UCSD-AML1 (cell line): Measurements from ENCODE around the gene SCN9A.
A peak's percentile ranks its signal among the peaks of the same experiment; 100 is the strongest.
"Not testable (repeated sequence)": the region's sequence is repeated elsewhere in the genome, so short reads cannot be mapped to it uniquely, and the experiment has no call there.

ENCODE experiments used
- DNase-seq: peaks from one replicate; lab custom pipeline; 2025; ENCODE audit not compliant: unreplicated experiment; lab: John Stamatoyannopoulos, UW

The SCN9A gene

GRCh38 chr2:166375736-166376487 is at the start of gene SCN9A:
TSS of gene SCN9A (minus strand) at chr2:166375944. CDS start at chr2:166311756, 64,188 bp downstream.
- DNase-seq = peak; percentile 76

DNA sequence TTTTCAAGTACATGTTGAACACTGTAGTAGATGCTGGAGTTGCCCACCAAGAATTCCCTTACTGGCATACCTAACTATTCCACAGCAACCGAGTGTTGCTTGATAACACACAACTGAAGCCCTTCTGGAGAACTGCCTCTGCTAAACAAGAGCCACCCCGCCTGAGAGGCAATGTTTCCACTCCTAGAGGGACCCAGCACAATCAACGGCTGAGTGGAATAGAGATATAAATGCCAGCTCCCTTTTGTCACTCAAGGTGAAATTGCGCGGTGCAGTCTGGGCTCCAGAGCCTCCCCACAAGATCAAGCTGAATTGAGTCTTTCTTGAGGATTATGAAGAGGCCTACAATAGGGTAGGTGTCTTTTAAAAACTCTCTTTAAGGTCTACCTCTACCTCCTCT is 49.1 kb upstream of the SCN9A start:
- no peak for DNase-seq

GRCh38 chr2:166419616-166419934 is 43.8 kb upstream of the SCN9A start:
- no peak for DNase-seq

DNA sequence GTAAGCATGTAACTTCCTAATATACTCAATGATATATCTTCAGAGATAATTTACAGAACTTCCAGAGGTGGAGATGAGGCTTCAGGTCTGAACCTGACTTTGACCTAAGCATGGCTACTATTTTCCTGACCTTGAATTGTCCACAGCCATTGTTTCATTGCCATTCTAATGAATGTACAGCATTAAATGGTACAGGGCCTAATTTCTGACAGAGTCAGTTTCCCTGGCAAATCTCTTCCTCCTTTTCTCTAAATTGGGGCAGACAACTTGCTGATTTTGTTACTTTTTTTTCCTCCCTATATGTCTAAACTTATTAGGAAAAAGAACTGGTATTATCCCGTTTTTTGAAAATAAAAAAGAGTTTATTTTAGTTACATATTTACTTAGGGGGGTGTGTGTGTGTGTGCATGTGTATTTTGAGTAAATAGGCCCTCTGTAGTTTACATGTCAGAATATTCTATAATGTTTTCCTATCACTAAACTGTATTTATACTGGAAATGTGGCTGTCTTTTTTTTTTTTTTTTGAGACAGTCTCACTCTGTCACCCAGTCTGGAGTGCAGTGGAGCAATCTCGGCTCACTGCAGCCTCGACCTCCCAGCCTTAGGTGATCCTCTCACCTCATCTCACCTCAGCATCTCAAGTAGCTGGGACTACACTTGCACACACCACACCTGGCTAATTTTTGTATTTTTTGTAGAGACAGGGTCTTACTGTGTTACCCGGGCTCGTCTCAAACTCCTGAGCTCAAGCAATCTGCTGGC is 43.3 kb upstream of the SCN9A start:
- DNase-seq = peak; percentile 3

DNA sequence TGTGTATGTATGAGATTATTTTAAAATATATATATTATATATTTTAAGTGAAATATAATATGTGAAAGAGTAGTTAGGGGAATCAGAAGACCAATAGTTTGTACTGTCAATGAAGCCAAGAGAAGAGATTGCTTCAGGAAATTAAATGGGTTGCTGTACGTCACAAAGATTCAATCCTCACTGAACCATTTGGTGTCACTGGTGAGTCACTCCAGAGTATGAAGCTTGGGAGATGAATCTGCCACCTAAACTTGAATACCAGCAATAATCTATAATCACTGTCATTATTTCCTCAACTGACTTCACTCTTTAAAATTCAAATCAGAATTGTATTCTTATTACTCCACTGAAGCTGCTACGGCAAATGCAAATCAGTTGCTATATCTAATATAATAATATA is 41.9 kb upstream of the SCN9A start:
- DNase-seq = no peak

DNA sequence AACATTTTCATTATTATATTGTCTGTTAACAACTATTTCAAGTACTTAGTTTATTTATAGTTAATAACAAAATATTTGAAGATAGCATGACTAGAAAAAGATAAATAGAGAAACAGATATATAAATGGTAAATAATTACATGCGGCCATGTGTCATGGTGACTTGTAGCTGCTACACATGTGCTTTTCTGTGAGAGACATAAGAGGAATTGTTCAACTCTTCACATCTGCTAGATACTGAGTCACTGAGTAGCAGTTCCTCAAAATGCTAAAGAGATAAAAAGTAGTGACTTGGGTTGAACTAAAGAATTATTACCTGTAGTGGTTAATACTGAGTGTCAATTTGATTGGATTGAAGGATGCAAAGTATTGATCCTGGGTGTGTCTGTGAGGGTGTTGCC is 37.5 kb upstream of the SCN9A start:
- no peak for DNase-seq

GRCh38 chr2:166411473-166412230 is 35.9 kb upstream of the SCN9A start:
- no peak for DNase-seq

DNA sequence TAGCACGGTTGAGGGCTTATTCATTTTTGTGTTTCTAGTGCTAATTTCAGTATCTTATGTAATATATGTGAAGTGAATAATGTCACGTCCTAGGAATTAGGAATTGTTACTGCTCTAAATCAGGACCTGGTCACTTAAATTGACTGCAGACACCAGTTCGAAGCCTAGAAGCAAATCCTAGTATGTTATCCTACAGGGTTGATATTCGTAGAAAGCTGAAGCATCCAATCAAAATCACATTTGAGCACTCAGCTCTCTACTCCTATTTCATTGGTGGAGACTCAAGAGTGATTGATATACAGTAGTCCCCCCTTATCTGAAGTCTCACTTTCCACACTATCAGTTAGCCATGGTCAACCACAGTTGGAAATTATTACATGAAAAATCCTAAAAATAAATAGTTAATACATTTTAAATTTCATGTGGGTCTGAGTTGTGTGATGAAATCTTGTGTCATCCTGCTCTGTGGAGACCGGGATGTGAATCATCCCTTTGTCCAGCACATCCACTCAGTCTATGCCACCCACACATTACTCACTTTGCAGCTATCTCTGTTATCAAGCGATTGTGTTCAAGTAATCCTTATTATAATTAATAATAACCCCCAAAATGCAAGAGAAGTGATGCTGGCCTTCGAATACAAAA is 35.2 kb upstream of the SCN9A start:
- no peak for DNase-seq

DNA sequence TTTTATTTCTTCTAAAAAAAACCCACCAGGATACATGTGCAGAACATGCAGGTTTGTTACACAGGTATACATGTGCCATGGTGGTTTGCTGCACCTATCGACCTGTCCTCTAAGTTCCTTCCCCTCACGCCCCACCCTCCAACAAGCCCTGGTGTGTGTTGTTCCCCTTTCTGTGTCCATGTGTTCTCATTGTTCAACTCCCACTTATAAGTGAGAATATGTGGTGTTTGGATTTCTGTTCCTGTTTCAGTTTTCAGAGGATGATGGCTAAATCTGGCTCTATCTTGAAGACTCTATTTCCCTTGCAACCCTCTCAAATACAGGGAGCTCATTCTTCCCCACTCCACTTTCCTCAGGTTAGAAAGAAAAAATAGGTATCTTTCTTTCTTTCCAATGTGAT is 32.0 kb upstream of the SCN9A start:
- DNase-seq = not testable (repeated sequence)

DNA sequence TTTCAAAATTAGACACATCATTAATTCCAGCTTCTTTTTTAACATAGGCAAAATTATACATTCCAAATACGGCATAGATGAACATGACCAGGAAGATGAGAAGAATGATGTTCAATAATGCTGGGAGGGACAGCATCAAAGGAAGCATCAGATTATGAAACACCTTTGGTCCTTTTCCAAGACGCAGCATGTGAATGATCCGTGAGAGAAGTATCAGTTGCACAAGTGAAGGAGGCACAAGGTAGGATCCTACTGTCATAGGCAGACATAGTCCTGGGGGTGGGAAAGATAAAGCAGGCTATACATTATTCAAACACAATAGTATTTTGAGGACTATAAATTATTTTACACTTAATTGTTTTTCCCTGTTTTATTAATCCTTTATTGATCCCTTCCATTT is 30.6 kb upstream of the SCN9A start:
- no peak for DNase-seq

DNA sequence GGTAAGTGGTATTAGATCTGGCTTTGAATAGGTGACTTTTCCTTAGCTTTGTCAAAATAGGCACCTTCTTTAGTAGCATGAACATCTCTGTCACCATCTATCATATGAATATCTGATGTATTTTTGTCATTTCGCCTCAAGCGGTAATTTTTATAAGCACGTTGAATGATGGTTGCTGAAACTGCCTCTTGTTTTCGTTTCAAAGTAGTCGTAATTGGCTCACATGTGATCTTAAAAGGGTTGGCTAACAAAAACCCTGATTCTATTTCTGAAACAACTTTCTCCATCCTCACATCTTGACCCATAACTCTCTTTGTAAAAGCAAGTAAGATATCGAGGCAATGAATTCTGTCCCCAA is 29.8 kb upstream of the SCN9A start:
- DNase-seq = no peak

DNA sequence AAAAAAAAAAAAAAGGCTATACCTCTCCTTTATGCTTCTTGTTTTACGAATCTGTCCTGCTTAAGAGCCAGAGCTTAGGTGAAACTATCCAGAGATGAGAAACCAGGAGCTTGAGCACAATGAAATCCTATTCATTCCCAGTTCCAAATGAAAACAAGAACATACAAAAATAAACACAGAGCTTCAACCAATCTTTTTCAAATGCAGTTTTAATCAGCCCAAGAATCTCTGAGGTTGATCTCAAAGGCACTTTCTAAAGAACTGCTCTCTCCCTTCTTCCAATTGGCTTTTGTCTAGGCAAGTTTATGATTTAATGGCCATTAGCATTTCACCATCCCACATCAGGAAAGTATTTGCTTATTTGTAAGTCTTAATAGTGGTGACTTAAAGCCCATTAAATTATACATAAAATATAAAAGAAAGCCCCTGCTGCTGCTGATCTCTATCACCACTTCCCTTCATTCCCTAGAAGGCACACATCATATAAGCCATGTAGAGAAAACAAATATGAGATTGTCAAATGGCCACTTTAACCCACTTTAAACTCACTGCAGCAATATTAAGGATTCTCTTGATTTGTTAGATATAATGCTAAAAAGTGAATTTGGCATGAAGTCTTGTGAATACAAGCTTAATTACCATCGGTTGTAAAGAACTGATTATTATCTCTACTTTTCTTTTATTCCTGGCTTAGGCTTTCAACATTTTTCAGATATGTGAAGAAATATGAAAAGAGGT is 29.3 kb upstream of the SCN9A start:
- no peak for DNase-seq

GRCh38 chr2:166394245-166394644 is 18.5 kb upstream of the SCN9A start:
- no peak for DNase-seq

GRCh38 chr2:166393008-166393407 is 17.3 kb upstream of the SCN9A start:
- no peak for DNase-seq

DNA sequence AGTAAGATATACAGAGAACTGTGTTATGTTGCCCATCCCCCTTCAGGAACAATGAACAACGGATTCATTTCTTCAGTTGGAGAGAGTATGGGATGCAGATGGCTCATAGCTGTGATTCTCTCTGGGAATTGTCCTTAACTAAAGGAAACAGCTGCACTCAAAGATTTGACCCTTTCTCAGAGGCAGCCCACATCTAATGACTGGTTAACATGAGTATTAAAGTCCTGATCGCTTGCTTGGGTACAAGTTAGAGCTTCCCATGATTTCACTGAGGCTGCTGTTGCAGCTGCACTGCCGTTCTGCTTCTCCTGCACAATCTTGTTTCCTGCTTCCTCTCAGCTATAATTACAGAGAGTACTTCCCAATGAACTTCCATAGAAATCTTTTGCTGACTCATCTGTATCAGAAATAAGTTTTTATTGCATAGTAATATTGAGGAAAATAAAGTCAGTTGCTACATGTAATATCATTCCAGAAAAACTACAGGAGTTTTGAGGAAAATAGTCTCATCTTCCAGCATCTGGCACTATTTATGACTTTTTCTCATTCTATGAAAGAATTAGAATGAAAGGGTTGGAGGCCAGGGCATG is 12.8 kb upstream of the SCN9A start:
- no peak for DNase-seq

- DNase-seq = no peak
These were observed 9.6 kb upstream of the SCN9A start for GRCh38 chr2:166385313-166385712.

- DNase-seq = no peak
These were observed 9.0 kb upstream of the SCN9A start for GRCh38 chr2:166384774-166385173.

DNA sequence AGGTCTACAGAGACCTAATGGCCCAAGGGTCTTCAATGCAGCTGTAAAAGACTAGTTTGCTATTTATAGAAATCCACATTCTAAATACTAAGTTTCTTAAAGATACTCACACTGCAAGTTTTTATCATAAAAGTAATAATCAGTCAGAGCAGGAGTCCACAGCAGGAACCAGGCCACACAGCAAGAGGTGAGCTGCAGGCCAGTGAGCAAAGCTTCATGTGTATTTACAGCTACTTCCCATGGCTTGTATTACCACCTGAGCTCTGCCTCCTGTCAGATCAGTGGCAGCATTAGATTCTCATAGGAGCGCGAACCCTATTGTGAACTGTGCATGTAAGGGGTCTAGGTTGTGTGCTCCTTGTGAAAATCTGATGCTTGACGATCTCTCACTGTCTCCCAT is 6.7 kb upstream of the SCN9A start:
- DNase-seq = no peak

- DNase-seq = no peak
These were observed 4.9 kb upstream of the SCN9A start for GRCh38 chr2:166380615-166381014.

DNA sequence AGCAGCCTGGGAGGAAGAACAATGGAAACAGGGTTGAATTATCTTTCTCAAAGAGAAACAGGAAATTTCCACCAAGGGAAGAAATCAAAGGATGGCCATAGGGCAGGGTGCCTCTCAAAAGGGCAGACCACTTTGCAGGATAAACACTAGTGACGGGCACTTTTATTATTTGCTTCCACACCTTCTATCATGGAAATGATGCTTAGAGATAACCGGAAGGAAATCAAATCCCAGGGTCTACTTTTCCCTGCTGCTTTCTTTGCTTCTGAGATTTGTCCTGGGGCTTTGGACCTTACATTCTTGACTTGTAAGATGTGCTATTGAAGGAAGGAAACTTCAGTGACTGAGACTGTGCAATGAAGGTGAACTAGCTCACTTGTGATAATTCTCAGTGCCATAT is 1.1 kb upstream of the SCN9A start:
- DNase-seq = no peak

GRCh38 chr2:166376488-166376828 is 714 bp upstream of the SCN9A start:
- DNase-seq = no peak
